Hepatocyte (in vitro differentiated cells): ENCODE results near the gene CPEB2. TPM values are rescaled to one million over a fixed set of nuclear protein-coding genes. Genes with fewer than 3 reads are reported as not detected.

Experiments used
- DNase-seq: peaks from one replicate; pipeline ENCODE4 v3.0.0-alpha.2; 2016; ENCODE audit warnings: low spot score
- H2AFZ ChIP-seq: fragments of 200-600 bp; sonication (generic); 2 replicates; pipeline ENCODE4 v1.6.0; 2016; ENCODE audit warnings: antibody characterized with exemption, mild to moderate bottlenecking
- H3K27ac ChIP-seq: fragments of 200-600 bp; sonication (generic); 2 replicates; pipeline ENCODE4 v1.5.1; 2016; ENCODE audit warnings: mild to moderate bottlenecking
- H3K27me3 ChIP-seq: fragments of 200-600 bp; sonication (generic); 2 replicates; pipeline ENCODE4 v1.6.1; 2016
- H3K36me3 ChIP-seq: fragments of 200-600 bp; sonication (generic); replicated peaks from 2 replicates; pipeline ENCODE4 v1.5.1; 2016; ENCODE audit warnings: low read depth; ENCODE audit not compliant: insufficient read depth
- H3K4me1 ChIP-seq: fragments of 200-600 bp; sonication (generic); 2 replicates; pipeline ENCODE4 v1.5.1; 2016; ENCODE audit warnings: mild to moderate bottlenecking, moderate library complexity; ENCODE audit not compliant: insufficient read depth
- H3K4me2 ChIP-seq: fragments of 200-600 bp; sonication (generic); 2 replicates; pipeline ENCODE4 v1.6.0; 2016
- H3K4me3 ChIP-seq: fragments of 200-600 bp; sonication (generic); 2 replicates; pipeline ENCODE4 v1.5.1; 2016; ENCODE audit warnings: mild to moderate bottlenecking
- H3K79me2 ChIP-seq: fragments of 200-600 bp; sonication (generic); 2 replicates; pipeline ENCODE4 v1.6.0; 2017; ENCODE audit warnings: mild to moderate bottlenecking
- H3K9me2 ChIP-seq: fragments of 200-600 bp; sonication (generic); replicated peaks from 2 replicates; pipeline ENCODE4 v1.6.0; 2017; ENCODE audit warnings: mild to moderate bottlenecking; ENCODE audit not compliant: insufficient read depth
- H3K9me3 ChIP-seq: fragments of 200-600 bp; sonication (generic); 2 replicates; pipeline ENCODE4 v1.5.1; 2016; ENCODE audit warnings: low read depth, mild to moderate bottlenecking
- H4K20me1 ChIP-seq: fragments of 200-600 bp; sonication (generic); 2 replicates; pipeline ENCODE4 v1.6.0; 2016; ENCODE audit warnings: mild to moderate bottlenecking; ENCODE audit not compliant: insufficient read depth, poor library complexity, severe bottlenecking
- CTCF ChIP-seq: fragments of 200-600 bp; sonication (generic); IDR thresholded peaks from 2 replicates; pipeline ENCODE4 v1.5.1; 2016; ENCODE audit warnings: antibody characterized with exemption, mild to moderate bottlenecking; ENCODE audit not compliant: poor library complexity
- EZH2 ChIP-seq: fragments of 200-600 bp; sonication (generic); IDR thresholded peaks from 2 replicates; pipeline ENCODE4 v1.6.1; 2016; ENCODE audit warnings: antibody characterized with exemption, mild to moderate bottlenecking, borderline replicate concordance
- EZH2phosphoT487 ChIP-seq: fragments of 200-600 bp; sonication (generic); IDR thresholded peaks from one replicate; pipeline ENCODE4 v1.6.1; 2018; ENCODE audit warnings: antibody characterized with exemption, mild to moderate bottlenecking, low read depth, moderate library complexity; ENCODE audit not compliant: unreplicated experiment, severe bottlenecking
- WGBS: methylation state at CpG from one replicate; pipeline ENCODE4 v1.1.6; 2016; ENCODE audit warnings: low lambda C conversion rate; ENCODE audit errors: missing lambda C conversion rate; 5-methylcytosine and 5-hydroxymethylcytosine counted together
- polyA plus RNA-seq: library from polyadenylated mRNA; unstranded; fragments of >200 nt; fragmentation: Nextera tagmentation; extraction: Ambion mirVana; gene quantifications from 2 replicates; pipeline ENCODE4 v1.2.1, GENCODE V29; 2016
- total RNA-seq: library from RNA; depleted of rRNA; stranded (reverse); fragments of >200 nt; gene quantifications from 2 replicates; pipeline ENCODE4 v1.2.3, GENCODE V29; 2014

The CPEB2 gene
- total and polyA plus RNA-seq, 2 experiments from 2014 or later: 4.4 to 18.1 TPM

GRCh38 chr4:15015170-15015569 lies 12.9 kb downstream of the CPEB2 start:
- no peaks in the 10 kb centered on the region for H4K20me1 ChIP-seq
- DNase-seq: no peak
- no peaks in the 10 kb centered on the region for H3K9me2 ChIP-seq
- H3K27me3 ChIP-seq: no peaks in the 10 kb centered on the region
- TF ChIP-seq CTCF (no peak), EZH2 (no peak), EZH2phosphoT487 (no peak)
- no peaks in the 10 kb centered on the region for H3K9me3 ChIP-seq
- no peak overlapping the region for H3K27ac ChIP-seq
- WGBS: 83% methylated on average over 1 of the region's 1 CpG
- H2AFZ ChIP-seq: no peak overlapping the region
- no peaks in the 10 kb centered on the region for H3K36me3 ChIP-seq
- no peak overlapping the region for H3K4me2 ChIP-seq
- no peak overlapping the region for H3K4me3 ChIP-seq
- H3K79me2 ChIP-seq: peaks cover 10% of the 10 kb centered on the region
- no peaks in the 10 kb centered on the region for H3K4me1 ChIP-seq

- Histone ChIP-seq H3K9me3 (no peaks in the 10 kb centered on the region), H3K4me2 (no peak overlapping the region), H3K4me1 (no peaks in the 10 kb centered on the region), H2AFZ (no peak overlapping the region), H3K36me3 (no peaks in the 10 kb centered on the region), H3K9me2 (no peaks in the 10 kb centered on the region), H3K27me3 (no peaks in the 10 kb centered on the region), H3K79me2 (peaks cover 3% of the 10 kb centered on the region), H4K20me1 (peaks cover 6% of the 10 kb centered on the region), H3K4me3 (no peak overlapping the region), H3K27ac (no peak overlapping the region)
- TF ChIP-seq EZH2: no peak
- TF ChIP-seq CTCF: no peak
- TF ChIP-seq EZH2phosphoT487: no peak
- no peak for DNase-seq
These were observed 16.1 kb downstream of the CPEB2 start for GRCh38 chr4:15018361-15018760.

GRCh38 chr4:15020502-15021286 lies 18.4 kb downstream of the CPEB2 start:
- no peaks in the 10 kb centered on the region for H3K4me1 ChIP-seq
- no peak for TF ChIP-seq EZH2
- no peak for TF ChIP-seq EZH2phosphoT487
- TF ChIP-seq CTCF: no peak
- H3K4me2 ChIP-seq: no peak overlapping the region

More at GRCh38 chr4:15020502-15021286, 18.4 kb downstream of the CPEB2 start:
- WGBS: 83% methylated on average over 7 of the region's 7 CpGs
- Histone ChIP-seq H2AFZ (no peak overlapping the region), H3K4me3 (no peak overlapping the region), H3K36me3 (no peaks in the 10 kb centered on the region), H3K27me3 (no peaks in the 10 kb centered on the region), H3K79me2 (peaks cover 3% of the 10 kb centered on the region), H3K9me3 (no peaks in the 10 kb centered on the region), H4K20me1 (peaks cover 6% of the 10 kb centered on the region), H3K9me2 (no peaks in the 10 kb centered on the region), H3K27ac (no peak overlapping the region)
- no peak for DNase-seq
